ENCODE data around the gene VSTM2L. TPM values are rescaled to one million over a fixed set of nuclear protein-coding genes. Genes with fewer than 3 reads are reported as not detected.

VSTM2L gene
- total and polyA plus RNA-seq, 7 donors: 0.05 to 2.8 (median 0.84) TPM

GRCh38 chr20:37945091-37945547, 42.2 kb downstream of the VSTM2L start:
- 42 to 49% (median 45%) methylated on average over 11 of the region's 11 CpGs for WGBS, 3 donors

DNA sequence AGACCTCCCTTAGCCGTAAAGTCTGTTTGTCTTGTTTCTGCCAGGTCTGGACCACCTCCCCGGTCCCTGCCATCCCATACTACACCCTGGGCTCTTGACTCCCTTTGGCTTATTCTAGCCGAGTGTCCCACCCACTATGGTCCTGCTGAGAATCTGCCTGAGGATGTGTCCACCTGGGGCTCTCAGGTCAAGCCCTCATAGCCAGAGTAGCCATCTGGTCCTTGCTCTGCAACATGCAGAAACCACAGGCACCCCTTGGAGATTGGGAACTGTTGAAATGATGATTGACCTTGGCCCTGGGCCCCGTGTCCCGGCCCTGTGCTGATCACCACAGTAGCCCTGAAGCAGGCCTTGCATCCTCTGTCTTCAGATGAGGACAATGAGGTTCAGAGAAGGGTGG, 44.0 kb downstream of the VSTM2L start:
- peaks cover 0 to 5% (median 2%) of the 10 kb centered on the region in 3 donors for H3K27me3 ChIP-seq (ENCODE audit: insufficient read depth in 3 of 3, low read length in 2 of 3)
- intact Hi-C loops (cut with DNase I): no loop called here
- DNase-seq (no peak), ATAC-seq (no peak)
- 82 to 93% (median 88%) methylated on average over 5 of the region's 5 CpGs for WGBS, 3 donors
- TF ChIP-seq, protein P1, sequence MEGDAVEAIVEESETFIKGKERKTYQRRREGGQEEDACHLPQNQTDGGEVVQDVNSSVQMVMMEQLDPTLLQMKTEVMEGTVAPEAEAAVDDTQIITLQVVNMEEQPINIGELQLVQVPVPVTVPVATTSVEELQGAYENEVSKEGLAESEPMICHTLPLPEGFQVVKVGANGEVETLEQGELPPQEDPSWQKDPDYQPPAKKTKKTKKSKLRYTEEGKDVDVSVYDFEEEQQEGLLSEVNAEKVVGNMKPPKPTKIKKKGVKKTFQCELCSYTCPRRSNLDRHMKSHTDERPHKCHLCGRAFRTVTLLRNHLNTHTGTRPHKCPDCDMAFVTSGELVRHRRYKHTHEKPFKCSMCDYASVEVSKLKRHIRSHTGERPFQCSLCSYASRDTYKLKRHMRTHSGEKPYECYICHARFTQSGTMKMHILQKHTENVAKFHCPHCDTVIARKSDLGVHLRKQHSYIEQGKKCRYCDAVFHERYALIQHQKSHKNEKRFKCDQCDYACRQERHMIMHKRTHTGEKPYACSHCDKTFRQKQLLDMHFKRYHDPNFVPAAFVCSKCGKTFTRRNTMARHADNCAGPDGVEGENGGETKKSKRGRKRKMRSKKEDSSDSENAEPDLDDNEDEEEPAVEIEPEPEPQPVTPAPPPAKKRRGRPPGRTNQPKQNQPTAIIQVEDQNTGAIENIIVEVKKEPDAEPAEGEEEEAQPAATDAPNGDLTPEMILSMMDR (IDR thresholded peaks at IDR 0.05): no peak
- H3K36me3 ChIP-seq (ENCODE audit: insufficient read depth in 1 of 2, low read depth in 1 of 2): no peaks in the 10 kb centered on the region
- H3K9me3 ChIP-seq: peaks cover 4% of the 10 kb centered on the region
- H3K4me3 ChIP-seq: no peak overlapping the region
- H3K27ac ChIP-seq: no peak overlapping the region
- no peaks in the 10 kb centered on the region for H3K4me1 ChIP-seq

More at GRCh38 chr20:37945091-37945547, 42.2 kb downstream of the VSTM2L start:
- Histone ChIP-seq H3K4me1 (no peaks in the 10 kb centered on the region), H3K27ac (no peak overlapping the region), H3K27me3 (ENCODE audit: insufficient read depth in 3 of 3, low read length in 2 of 3) (peaks cover 0 to 5% (median 2%) of the 10 kb centered on the region in 3 donors), H3K36me3 (ENCODE audit: insufficient read depth in 1 of 2, low read depth in 1 of 2) (no peaks in the 10 kb centered on the region), H3K9me3 (peaks cover 4% of the 10 kb centered on the region), H3K4me3 (no peak overlapping the region)
- no peak for ATAC-seq
- DNase-seq: no peak
- intact Hi-C loops (cut with DNase I): no loop called here
- TF ChIP-seq, protein P1 (IDR thresholded peaks at IDR 0.05): no peak

- ATAC-seq: no peak
- H3K4me1 ChIP-seq: no peaks in the 10 kb centered on the region
- H3K9me3 ChIP-seq: peaks cover 4% of the 10 kb centered on the region
- 90 to 94% (median 90%) methylated on average over 6 of the region's 6 CpGs for WGBS, 3 donors
- no peak overlapping the region for H3K4me3 ChIP-seq
- peaks cover 0 to 5% (median 2%) of the 10 kb centered on the region in 3 donors for H3K27me3 ChIP-seq (ENCODE audit: insufficient read depth in 3 of 3, low read length in 2 of 3)
- H3K36me3 ChIP-seq (ENCODE audit: insufficient read depth in 1 of 2, low read depth in 1 of 2): no peaks in the 10 kb centered on the region
- no peak for DNase-seq
- intact Hi-C loops (cut with DNase I): no loop called here
- H3K27ac ChIP-seq: no peak overlapping the region
- TF ChIP-seq, protein P1 (IDR thresholded peaks at IDR 0.05): no peak
These were observed 45.0 kb downstream of the VSTM2L start for GRCh38 chr20:37947943-37948342.

DNA sequence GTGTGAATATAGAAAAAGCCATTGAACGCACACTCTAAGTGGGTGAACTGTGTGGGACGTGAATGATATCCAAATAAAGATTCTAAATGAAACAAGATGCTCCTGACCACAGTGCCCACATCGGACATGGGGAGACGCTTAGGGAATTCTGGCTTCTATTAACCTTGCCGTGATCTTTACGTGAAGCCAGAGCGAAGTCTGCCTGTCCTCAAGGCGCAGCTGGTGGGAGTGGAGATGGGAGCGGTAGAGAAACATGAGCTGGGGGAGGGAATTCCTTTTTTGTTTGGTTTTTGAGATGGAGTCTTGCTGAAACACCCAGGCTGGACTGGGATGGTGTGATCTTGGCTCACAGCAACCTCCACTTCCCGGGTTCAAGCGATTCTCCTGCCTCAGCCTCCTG, 46.0 kb downstream of the VSTM2L start:
- TF ChIP-seq, protein P1 (IDR thresholded peaks at IDR 0.05): no peak
- H3K9me3 ChIP-seq: peaks cover 4% of the 10 kb centered on the region
- H3K4me3 ChIP-seq: no peak overlapping the region
- ATAC-seq (no peak), DNase-seq (no peak)
- peaks cover 0 to 5% (median 2%) of the 10 kb centered on the region in 3 donors for H3K27me3 ChIP-seq (ENCODE audit: insufficient read depth in 3 of 3, low read length in 2 of 3)
- H3K27ac ChIP-seq: no peak overlapping the region
- intact Hi-C loops (cut with DNase I): no loop called here
- WGBS, 3 donors: 76 to 88% (median 78%) methylated on average over 11 of the region's 11 CpGs
- H3K4me1 ChIP-seq: no peaks in the 10 kb centered on the region
- H3K36me3 ChIP-seq (ENCODE audit: insufficient read depth in 1 of 2, low read depth in 1 of 2): no peaks in the 10 kb centered on the region

DNA sequence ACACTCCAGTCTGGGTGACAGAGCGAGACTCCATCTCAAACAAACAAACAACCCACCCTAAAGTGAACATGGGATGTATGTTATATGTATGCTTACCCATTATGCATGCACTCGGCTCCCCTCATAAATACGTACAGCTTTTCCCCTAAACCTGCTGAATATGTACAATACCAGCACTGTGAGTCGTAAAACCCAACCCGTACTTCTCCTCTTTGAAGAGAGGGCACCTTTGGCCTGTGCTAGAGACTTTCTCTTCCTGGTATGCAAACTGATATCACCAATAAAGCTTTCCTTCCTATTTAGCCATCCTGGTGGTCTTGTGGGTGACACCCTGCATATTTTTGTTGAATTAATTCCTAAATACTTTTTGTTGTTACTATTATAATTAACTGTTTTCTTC, 51.3 kb downstream of the VSTM2L start:
- intact Hi-C loops (cut with DNase I): no loop called here
- Histone ChIP-seq H3K27ac (no peak overlapping the region), H3K4me1 (no peaks in the 10 kb centered on the region), H3K9me3 (no peaks in the 10 kb centered on the region), H3K27me3 (ENCODE audit: insufficient read depth in 3 of 3, low read length in 2 of 3) (no peaks in the 10 kb centered on the region), H3K4me3 (no peak overlapping the region), H3K36me3 (ENCODE audit: insufficient read depth in 1 of 2, low read depth in 1 of 2) (no peaks in the 10 kb centered on the region)
- 75 to 79% (median 76%) methylated on average over 5 of the region's 5 CpGs for WGBS, 3 donors
- TF ChIP-seq, protein P1 (IDR thresholded peaks at IDR 0.05): no peak
- ATAC-seq (no peak), DNase-seq (no peak)
